NCI-H146 (cell line): ENCODE results near the gene TMEM163.

Experiments used
- DNase-seq: peaks from one replicate; lab custom pipeline; 2025; lab: John Stamatoyannopoulos, UW

Gene TMEM163

DNA sequence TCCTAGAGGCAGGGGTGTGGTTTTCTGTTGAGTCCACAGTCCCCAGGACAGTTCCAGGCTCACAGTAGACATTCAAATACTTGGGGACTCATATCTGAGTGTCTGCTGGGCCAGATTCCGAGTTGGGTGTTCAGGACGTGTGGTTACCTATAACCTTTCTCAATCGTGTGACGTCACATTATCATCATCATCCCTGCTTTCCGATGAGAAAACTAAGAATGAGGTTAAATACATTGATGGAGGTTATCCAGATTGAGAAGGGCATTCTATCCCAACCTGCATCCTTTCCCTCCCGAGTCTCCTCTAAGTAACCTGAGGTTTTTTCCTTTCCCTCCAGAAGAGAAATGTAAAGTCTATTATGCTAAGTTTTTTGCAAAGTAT, 260.3 kb downstream of the TMEM163 start:
- DNase-seq = no peak

DNA sequence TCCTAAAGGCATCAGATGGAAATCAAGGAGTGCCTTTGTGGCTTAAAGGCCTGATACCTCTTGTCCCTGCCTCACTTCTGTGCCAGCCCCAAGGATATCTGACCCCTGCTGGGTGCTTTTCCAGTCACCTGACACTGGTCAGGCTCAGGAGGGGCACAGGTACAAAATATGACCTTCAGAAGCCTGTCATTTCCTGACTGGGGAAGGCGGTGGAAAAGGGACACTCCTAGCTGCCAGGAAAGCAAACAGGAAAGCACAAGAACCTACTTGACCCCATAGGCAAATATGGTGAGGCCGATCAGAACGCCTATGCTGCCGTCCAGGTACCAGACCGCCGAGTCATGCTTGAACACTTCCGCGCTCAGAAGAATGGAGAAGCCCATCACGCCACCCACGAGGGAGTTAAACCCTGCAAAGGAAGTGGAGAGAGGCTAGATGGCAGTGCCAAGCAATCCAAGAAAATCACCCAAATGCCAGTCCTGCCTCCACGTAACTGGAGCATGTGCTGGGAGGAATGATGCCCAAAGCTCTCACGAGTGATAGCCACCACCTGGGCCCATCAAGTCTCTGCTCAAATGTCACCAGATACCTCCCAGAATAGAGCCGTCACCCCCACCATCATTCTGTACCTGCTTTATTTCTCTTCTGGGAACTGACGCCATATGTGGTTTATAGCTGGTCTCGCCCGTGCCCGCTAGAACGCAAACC, 260.9 kb downstream of the TMEM163 start:
- no peak for DNase-seq

DNA sequence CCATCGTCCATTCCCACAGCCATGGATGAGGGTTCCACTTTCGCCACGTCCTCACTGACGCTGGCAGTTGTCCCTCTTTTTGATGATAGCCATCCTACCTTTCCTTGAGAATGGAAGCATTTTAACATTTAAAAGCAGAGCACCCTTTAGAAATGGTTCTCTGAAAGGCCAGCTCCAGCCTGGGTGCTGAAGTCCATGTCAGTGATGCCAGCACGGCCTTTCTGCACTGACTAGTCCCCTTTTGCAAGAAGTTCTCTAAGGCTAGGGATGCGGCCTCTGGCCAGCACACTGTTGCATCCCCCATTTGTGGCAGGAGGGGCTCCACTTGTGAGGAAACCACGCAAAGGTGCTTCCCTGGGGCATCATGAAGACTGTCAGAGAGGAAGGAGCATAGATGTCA, 261.4 kb downstream of the TMEM163 start:
- no peak for DNase-seq

DNA sequence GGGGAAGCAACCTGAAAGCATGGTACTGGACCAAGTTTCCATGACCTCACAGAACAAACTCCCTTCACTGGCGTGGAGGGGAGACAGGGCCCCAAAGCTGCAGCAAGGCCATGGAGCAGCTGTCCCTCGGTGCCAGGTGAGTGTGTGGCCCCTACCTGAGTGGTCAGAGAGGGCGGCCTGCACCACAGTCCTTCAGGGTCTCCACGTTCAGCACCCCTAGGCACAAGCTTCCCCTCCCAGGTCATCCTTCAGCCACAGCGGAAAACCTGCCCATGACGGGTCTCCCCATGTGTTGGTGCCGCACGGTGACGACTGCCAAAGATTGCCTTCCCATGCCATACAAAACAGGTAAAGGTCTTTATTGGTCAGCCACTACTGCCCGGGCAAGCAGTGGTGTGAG, 263.4 kb downstream of the TMEM163 start:
- DNase-seq = no peak

DNA sequence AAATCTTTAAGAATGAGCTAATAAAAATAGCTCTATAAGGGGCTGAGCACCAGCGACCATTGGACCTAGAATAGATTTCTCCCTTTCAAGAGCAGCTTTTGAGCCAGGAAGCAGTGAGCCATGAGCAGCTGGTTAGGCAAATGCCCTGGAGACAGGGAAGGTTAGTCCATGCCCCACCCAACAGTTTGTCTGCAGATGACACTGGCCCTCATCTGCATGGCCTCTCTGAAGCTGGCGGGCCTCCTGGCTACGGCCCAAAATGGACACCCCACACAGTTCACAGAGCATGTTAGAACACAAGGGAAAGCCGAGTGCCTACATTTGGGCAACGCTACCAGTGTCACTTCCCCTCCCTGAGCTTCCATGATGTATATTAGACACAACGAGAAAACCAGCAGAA, 263.9 kb downstream of the TMEM163 start:
- no peak for DNase-seq

DNA sequence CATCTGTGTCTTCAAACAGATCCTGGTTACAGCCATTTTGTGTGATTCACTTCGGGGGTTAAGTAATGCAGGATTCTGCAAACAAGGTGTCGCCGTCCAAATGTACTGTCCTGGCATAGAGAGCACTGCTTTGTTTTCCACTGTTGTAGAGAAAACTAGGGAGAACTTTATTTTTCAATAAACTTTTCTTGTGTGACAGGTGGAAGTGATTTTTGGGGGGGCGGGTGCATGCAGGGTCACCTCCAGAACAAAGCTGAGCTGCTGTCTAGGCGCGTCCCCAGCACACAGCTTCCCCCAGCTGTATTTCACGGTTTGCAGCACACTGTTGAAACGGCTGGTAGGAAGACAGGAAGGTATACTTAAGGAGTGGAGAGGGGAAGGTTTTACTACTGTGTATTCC, 264.4 kb downstream of the TMEM163 start:
- DNase-seq = no peak

DNA sequence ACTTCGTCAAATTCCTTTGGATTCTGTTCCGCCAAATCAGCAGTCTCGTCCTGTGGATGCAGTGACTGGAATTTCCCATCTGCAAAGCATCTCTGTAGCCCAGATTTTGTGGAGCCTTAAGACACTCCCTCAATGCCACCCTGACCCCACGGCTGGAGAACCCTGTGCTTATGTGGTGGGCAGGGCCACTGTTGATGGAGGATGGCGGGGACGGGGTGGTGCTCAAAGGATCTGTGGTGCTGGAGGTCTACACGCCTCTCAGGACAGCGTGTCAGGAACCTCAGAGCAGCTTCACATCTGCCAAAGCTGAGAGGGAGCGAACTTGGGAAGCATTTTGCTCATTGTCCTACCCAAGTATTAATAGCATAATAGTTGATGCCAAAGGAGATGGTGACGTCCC, 264.8 kb downstream of the TMEM163 start:
- DNase-seq = no peak

DNA sequence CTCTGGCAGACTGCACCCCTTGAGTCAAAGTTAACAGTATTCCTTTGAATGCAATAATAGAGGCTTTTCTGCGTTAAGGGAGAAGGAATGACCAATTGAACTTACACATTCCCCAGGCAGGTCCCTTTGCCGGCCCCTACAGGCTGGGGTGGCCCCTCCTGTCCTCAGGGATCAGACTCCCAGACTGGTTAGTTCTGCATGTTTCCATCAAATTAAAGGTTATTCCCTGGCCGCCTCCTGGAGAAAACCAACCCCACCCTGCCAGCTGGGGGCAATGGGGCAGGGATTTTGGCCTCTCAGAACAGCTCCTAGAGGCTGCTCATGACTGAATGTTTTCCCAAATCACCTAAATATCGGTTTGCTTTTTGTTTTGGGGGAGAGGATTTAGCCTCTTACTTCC, 265.3 kb downstream of the TMEM163 start:
- no peak for DNase-seq

DNA sequence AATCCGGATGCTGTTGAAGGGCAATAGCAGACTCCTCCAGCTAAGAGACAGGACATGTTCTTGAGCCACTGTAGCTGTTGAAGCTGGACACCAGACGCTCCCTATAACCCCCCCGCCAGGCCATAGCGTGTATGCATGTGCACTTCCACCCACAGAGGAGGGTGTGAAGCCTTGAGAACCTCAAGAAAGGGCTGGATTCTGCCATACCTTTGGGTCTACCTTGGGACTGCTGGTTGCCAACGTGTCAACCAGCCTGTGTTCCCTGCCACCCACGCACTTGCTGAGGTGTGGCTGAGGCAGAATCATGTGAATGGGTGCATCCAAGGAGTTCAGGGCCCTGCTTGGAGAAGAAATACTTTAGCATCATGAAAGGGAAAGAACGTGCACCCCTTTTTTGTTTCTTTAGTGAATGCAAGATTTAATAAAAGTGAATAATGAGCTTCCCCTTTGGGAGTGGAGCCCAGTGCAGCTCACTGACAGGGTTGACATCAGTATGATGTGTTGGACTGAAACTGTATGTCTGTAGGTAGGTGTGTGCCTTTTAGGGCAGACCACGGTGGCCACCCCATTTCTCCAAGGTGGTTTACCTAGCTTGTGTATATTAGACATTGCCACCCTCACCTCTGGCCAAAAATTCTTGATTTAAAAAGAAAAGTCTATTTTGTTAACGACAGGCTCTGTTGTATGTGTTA, 266.6 kb downstream of the TMEM163 start:
- no peak for DNase-seq

DNA sequence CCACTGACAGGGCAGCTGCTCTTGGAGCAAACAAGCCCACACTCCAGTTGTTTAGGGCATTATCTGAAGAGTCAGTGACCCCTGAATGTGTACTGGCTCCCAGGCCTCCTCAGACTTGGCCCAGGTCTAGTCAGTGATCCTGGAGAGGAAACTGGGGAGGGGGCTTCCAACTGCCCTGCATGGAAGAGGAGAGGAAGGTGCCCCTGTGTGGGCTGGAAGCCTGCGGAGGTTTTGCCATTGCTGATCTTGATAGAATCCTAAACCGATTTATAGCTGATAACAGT, 267.5 kb downstream of the TMEM163 start:
- no peak for DNase-seq

DNA sequence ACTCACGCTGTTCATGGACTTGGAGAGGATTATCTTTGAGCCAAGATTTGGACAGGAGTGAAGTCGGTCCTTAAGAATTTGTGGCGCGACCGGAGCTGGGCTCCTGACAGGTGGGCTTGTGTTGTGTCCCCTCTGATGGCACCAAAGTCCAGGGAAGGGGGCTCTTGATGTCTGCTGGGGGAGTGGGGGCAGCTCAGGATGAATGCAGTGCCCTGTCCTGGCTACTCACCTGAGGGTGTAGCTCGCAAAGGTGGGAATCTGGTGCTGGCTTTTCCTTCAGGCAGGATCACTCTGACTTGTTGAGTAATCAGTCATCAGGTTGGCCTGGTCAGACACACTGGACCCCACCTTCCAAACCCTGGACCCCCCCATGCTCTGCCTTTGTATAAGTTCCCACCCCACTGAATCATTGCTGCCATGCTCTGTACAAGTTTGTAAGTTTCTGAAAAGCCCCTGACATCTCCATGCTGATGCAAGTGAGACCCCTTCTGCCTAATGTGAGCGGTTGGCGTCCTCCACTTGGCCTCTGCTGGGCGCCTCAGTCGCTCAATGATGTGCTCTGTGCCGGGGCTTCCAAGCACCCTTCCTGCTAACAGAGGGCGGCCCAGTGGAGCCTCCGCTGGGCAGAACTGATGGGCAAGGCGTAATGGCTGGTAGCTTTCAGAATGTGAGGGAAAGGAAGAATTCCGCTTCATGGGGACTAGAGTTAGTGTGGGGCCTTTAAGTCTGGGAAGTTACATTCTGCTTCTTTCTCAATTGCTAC, 268.9 kb downstream of the TMEM163 start:
- no peak for DNase-seq

DNA sequence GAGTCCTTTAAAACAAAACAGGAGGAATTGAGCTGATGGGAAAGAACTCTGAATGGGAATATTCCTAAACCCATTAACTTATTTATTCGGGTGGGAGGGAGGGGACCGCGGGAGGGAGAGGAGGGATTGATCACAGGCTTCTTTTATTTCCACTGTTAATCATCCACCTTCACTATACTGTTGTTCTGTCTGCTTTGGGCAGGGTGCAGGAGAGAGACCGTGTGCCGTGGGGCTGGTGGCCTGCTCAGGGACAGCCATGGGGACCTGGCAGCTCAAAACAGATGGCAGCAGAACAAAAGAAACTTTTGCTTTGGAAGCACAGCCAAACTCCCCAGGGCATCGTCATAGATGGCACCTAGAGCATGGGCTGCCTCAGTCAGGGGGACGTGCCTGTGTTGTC, 269.6 kb downstream of the TMEM163 start:
- no peak for DNase-seq

DNA sequence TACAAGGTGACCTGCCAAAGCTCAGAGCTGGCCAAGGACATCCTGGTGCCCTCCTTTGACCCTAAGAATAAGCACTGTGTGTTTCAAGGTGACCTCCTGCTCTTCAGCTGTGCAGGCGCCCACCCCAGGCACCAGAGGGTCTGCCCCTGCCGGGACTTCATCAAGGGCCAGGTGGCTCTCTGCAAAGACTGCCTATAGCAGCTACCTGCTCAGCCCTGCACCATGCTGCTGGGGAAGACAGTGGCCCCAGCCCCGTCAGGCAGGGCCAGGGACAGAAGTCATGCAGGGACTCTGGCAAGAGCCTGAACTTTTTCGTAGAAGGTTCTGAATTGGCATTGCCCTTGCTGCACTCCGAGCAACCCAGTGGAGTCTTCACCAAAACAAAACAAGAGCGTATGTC, 270.1 kb downstream of the TMEM163 start:
- no peak for DNase-seq

DNA sequence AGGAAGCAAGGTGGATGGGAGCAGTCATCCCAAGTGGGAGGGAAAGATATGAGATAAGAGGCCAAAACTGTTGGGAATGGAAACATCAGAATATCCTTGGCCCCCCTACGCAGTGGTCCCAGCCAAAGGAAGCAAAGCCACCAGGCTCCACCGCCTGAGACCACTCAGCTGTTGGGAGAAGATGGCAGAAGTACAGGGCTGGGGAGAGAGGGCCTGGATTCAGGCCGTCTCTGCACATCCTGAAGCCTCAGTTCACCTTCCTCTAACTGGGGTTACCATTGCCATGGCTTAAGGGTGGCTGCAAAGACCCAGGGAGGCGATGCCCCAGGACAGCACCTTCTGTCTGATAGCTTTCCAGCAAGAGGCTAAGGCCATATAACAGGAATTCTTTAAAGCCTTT, 271.1 kb downstream of the TMEM163 start:
- no peak for DNase-seq

DNA sequence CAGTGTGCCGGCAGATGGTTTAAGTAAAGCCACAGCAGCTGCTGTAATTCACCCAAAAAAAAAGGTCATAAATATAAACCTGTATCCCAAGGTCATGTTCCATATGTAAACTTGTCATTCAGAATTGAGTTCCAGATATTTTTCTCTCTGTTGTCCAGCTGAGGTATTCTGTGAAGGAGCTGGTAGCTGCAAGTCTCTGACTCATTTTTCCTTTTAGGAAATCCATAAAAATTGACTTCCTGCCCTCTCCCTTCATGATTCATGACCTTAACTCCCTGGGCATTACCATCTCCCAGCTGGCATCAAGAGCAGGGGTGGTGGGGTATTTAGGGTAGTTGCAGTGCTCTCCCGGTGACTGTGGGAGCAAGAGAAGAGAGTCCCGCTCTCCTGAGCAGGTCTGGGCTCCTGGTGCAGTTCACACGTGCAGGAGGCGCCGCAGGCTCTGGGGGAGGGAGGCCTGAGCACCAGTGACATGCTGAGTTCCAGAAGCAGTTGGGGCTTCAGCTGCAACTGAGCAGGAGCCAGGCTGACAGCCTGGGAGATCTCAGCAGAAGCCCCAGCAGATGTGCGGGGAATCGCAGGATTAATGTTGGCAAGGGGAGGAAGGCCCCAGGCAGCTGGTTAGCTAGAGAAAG, 272.3 kb downstream of the TMEM163 start:
- DNase-seq = no peak

DNA sequence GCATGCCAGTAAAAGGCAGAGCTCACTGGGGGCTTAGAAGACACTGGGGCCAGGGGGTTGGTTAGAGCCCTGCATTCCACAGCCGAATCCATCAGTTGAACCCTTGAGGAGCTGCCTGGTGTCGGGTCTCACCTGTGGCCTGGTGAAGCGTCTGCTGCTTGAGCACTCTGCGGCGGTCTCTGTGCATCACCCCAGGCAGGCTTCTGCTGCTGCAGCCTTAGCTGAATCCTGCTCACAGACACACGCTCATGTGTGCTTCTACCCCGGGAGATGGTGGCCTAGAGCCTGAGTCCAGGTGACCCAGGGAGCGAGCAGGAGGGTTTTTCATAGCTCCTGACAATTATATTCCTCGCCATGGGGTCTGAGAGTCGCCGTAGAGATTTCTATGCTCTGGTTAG, 272.8 kb downstream of the TMEM163 start:
- DNase-seq = peak; percentile 74

DNA sequence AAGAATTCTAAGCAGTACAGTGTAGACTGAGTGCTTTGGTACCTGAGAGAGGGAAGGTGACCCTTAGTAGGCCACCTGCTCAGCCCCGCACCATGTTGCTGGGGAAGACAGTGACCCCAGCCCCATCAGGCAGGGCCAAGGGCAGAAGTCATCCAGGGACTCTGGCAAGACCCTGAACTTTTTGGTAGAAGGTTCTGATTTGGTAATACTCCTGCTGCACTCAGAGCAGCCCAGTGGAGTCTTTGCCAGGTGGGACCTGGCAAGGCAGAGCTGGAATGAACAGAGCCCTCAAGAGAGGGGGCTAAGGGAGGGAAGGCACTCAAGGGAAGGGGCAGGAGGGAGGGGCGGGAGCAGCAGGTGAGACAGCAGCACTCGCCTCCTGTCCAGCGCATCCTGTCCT, 273.7 kb downstream of the TMEM163 start:
- no peak for DNase-seq

DNA sequence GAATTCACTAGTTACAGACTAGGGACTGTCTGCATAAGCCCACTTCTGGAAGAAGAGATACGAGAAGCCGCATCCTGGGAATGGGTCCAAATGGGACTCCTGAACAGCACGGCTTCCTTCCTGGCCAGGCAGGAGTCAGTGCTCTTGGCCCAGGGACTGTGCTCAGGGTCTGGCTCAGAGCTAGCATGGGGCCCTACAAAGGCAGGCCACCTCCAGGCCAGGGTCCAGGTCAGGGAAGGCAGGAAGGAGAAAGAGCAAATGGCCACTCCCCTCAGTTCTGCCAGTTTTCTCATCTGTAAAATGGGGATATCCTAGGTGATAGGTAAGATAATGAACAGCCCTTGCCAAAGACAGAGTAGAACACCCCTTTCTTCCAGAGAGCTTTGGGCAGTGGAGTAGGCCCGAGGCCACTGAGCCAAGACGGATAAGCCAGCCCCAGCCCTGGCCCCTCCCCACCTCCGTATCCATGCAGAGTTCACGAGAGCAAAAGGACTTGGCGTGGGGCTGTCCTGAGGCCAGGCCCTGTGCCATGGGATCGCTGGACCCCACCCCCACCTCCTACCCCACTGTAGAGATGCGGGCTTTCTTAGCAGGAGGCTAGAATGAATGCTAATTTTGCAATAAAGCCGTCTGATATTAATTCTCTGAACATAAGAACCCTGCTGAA, 274.9 kb downstream of the TMEM163 start:
- no peak for DNase-seq

DNA sequence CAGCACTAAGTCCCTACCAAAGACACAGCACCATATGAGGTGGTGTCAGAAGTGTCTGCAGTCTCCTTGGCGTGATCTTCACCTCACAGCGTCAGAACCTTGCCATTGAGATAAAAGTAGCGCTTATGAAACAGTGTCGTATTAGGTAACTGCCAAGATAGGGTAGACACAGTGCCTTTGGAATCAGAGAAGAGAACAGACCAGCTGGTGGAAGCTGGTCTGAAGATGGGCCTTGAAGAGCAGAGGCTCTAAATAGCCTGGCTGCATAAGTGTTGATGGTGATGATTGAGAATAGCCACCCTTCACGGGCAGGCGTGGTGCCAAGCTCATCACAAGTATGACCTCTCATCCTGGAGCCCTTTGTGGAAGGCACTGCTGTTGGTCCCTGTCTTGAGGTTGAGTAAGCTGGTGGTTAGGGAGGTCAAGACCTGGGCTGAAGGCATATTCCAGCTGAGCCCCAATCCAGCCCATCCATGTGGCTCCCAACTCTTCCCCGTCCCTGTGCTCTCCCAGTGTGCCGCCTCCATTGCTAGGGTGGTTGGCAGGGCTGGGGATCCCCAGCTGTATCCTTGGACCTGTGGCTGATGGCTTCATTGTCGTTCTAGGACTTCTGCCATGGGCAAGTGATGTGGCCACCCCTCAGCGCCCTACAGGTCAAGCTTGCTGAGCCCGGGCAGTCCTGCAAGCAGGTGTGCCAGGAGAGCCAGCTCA, 277.5 kb downstream of the TMEM163 start:
- no peak for DNase-seq

DNA sequence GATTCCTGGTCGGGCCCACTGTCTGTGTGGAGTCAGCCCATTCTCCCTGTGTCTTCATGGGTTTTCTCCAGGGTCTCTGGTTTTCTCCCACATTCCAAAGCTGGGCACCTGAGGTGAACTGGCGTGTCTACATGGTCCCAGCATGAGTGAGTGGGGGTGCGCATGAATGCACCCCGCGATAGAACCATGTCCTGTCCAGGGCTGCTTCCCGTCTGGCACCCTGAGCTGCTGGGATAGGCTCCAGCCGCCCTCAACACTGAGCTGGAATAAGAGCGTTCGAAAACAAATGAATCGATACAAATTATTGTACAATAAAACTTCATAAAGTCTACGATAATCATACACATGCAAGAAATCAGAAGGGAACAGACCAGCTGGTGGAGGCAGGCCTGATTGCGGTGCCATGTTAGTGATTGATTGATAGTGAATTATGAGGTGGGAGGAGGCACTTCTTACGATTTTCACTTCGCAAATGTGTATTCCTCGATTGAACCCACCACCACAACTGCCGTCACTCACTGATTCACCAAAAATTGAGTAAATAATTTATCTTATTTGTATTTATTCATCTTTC, 278.4 kb downstream of the TMEM163 start:
- no peak for DNase-seq

DNA sequence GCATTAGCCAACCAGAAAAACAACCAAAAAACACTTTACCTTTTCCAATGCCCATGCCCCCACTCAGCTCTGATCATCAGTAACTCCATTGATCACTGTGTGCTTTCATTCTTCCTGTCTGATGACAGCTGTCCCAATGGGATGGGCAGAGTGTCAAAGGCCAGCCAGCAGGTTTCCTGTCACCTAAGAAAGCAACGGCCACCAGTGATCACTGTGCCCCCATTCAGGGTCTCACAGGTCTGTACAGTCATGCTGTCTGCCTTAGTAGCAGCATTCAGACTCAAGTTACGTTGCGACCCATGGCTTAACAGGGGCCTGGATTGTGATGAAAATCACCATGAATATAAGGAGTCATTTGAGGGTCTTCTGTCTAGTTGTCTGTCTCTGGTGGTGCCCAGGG, 280.4 kb downstream of the TMEM163 start:
- DNase-seq = no peak

DNA sequence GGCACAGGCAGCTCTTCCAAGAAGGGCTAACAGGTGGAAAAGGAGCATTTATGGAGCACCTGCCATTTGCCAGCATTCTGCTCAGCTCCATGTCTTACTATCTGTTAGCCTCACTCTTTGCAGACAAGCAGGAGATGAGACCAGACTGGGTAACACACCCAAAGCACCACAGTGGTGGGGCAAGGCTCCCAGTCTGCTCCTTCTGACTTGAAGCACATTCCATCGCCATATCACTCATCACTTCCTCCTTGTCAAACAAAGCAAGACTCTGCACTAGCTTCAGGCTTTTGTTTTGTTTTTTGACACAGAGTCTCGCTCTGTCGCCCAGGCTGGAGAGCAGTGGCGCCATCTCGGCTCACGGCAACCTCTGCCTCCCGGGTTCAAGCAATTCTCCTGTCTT, 282.1 kb downstream of the TMEM163 start:
- no peak for DNase-seq
